GM18508 (cell line): ENCODE results near the gene GALNT2.
A peak's percentile ranks its signal among the peaks of the same experiment; 100 is the strongest.

ENCODE experiments used
- ATAC-seq: cut with Tn5 transposase; IDR thresholded peaks from one replicate; pipeline ENCODE4 v1.9.1; 2021; ENCODE audit warnings: moderate number of reproducible peaks; ENCODE audit not compliant: insufficient read depth, unreplicated experiment

GALNT2 gene

DNA sequence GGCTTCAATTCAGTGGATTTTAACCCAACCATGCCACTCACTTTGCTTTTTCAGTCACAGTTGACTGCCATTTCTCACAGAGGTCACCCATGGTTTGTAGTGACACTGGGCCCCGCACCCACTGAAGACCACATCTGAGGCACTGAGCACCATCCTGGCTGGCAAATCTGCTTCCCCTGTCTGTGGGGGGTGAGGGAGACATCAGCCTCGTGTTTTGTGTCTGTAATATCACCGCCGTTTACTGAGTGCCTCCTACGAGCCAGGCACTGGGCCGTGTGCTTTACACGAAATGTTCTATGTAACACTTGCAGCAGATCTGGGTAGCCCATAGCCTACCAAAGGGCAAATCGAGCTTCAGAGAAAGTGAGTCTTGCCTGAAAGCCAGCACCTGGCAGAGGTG is 197.3 kb downstream of the GALNT2 start:
- ATAC-seq, result no peak

DNA sequence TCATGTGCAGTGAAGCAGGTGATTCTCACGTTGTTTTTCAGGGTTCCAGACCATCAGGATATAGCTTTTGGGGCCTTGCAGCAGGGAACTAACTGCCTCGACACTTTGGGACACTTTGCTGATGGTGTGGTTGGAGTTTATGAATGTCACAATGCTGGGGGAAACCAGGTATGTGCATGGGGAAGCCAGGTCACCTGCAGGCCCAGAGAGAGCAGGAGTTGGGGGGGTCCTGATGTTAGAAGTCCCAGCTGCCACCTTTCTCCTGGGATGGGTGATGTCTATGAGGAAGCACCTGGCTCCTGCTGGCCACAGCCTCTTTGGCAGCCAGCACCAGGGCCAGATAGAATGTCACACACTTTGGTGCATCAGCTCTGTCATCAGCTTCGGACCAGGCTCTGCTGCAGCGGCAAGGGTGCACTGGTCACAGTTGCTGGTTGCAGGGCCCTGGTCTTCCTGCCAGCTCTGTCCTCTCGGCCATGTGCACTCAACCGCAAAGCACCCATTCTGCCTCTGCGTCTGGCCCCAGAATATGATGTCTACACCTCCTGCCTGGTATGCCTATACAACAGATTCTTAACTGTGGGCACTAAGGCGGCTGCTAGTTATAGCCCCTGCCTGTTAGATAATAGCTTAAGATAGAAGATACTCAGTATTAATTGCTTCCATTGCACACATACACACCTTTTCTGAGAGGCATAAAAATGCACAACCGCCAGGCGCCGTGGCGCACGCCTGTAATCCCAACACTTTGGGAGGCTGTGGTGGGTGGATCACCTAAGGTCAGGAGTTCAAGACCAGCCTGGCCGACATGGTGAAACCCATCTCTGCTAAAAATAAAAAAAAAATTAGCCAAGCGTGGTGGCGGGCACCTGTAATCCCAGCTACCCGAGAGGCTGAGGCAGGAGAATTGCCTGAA is 198.4 kb downstream of the GALNT2 start:
- no peak for ATAC-seq

DNA sequence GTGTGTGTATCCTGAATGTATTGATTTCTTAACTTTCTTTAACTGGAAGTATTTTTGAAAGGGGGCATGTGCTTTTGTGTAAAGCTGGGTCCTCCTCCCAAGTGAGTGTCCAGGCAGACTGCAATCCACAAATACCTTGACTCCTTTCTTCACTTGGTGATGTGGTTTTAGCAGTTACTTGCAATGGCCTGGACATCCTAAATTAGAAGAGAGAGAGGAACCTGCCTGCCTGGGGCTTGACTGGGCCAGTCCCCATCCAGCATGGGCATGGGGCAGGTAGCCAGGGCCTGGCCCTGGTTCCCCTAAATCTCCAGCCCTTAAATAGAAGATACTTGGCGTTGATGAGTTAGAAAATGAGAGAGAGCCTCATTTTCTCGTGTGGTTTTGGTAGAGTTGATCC is 199.4 kb downstream of the GALNT2 start:
- ATAC-seq, result no peak

DNA sequence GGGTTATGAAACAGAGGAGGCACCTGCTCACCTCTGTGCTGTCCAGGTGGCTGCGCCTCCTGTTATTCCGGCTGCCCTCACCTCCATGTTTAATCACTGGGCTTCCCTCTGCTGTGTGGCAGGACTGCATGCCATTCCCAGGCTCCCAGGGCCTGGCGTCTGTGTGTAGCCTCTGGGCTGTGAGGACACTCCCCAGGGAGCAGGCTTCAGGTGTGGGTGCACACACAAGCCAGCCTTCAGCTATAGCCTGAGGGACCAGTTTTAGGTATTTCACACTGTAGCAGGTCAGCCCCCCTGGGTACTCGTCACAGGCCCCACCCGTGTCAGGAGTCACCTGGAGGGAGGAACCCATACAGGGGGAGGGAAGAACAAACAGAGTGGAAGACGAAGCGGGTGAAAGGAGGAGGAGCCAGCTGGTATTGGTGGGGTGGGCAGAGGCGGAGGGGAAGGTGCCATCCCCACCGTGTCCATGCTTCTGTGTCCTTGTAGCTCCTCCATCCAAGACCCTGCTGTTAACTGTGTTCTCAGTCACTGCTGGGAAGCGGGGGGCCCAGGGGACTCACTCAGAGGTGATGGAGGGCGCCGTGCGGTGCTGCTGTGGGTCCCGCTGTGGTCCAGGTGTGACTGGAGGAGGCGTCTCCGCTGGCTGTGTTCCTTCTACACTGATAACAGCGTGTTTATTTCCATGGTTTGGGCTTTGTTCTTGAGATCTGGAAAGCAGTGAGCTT is 200.5 kb downstream of the GALNT2 start:
- ATAC-seq, result no peak

DNA sequence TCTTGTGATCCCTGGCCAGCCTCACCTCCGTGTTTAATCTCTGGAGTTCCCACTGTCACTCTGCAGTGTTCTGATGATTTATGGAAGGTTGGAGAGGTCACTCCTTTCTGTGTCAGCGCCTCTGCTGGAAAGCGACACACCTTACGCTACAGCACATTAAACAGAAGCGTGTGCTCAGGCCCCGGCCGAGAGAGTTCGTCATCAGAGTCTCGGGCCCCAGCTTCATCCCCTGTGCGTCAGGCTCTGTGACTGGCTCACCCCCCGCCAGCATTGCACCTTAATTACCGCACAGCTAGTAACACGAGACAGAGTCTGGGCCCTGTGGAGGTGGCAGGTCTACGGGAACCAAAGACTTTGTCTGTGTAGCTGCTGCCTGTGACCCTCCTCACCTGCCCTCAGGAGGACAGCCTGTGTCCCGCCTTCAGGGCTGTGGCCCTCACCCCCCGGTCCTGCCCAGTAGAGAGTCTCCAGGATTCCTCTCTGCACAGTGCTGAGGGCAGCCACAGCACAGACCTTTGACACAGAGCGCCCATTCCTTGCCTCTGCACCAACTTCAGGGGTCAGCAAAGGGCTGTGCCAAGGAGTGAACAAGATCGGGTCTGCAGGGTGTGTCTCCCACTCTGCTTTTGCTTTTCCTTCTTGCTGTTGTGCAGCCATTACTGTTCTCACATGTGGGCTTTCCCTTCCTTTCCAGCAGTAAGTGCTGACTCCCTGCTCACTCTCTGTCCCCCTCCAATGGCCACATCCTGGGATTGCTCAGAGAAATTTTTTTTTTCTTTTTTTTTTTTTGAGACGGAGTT is 201.5 kb downstream of the GALNT2 start:
- no peak for ATAC-seq

DNA sequence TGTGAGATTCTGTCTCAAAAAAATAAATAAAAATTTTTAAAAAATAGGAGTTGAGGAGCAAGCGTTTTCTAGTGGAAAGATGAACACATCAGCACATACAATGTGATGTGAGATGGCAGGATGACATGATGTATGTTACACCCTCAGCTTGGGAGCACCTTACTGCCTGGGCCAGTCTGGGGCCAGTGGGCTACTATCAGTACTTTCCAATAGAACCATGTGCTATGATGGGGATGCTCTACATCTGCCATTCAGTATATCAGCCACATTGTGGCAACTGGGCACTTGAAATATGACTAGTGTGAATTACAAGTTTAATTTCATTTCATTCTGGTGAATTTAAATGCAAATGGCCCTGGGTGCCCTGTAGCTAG is 203.1 kb downstream of the GALNT2 start:
- peak; percentile 8 for ATAC-seq

DNA sequence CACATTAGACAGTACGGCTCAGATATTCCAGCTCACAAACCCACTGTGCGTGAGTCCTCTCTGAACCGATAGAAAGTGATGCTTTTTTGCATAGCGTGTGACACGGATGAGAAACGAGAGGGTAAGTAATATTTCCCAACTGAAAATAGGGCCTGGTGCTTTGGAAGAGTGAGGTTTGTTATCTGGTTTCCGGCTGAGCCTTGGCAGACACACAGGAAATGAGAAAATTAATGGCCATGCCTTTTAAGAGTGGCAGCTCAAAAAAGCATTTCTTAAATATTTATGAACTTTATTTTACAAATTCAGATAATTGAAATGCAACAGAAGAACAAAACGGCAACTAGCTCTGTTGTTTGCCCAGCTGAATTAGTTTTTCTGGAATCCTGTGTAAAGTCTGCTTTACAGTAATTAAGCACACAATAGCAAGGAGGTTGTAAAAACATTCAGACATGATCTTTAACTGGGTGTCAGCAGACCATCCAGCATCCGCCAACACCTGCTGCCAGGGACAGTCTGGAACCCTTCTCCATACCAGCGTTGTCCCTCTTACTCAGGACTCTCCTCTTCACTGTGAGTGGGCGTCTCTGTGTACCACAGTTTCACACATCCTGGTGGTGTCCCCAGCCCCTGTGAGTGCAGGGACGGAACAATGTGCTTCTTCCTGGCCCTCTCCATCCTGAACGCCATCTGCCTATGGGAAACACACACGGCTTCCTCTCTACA is 203.7 kb downstream of the GALNT2 start:
- peak; percentile 42 for ATAC-seq

DNA sequence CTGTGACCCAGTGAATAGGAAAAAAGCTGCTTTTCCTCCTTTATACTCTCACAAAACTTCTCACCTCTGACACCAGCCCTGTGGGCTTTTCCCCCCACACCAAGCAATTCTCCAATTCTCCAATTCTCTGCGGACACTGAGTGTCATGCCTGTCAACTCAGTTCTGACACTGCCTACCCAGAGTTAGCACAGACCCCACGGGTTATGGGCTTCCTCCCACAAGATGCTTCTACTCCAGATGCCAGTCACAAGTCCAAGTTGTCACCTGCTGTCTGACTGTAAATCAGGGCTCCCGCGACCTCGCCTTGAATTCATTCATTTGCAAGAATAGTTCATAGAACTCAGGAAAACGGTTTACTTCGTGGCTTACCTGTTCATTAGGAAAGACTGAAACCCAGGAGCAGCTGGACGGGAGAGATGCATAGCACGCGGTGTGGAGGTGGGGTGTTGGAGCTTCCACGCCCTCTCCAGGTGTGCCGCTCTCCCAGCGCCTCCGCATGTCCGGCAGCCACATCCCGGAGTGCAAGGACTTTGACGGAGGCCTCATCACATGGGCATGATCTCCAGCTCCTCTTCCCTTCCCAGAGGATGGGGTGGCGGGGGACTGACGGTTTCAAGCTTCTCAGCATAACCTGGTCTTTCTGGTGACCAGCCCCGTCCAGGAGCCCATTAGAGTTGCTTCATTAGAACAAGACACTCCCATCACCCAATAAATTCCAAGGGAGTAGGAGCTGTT is 204.4 kb downstream of the GALNT2 start:
- no peak for ATAC-seq

DNA sequence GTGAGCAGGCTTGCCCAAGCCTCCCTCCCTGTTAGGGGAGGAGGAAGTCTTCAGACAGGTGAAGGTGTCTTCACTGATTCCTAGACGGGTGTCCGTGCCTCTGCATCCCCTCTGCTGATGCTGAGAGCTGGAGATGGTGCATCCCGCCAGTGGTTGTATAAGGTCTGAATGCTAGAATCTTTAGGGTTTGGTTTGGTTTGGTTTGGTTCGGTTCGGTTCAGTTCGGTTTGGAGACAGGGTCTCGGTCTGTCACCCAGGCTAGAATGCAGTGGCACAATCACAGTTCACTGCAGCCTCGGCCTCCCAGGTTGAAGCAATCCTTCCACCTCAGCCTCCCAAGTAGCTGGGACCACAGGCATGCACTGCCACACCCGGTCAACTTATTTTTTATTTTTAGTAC is 205.5 kb downstream of the GALNT2 start:
- ATAC-seq, result no peak

DNA sequence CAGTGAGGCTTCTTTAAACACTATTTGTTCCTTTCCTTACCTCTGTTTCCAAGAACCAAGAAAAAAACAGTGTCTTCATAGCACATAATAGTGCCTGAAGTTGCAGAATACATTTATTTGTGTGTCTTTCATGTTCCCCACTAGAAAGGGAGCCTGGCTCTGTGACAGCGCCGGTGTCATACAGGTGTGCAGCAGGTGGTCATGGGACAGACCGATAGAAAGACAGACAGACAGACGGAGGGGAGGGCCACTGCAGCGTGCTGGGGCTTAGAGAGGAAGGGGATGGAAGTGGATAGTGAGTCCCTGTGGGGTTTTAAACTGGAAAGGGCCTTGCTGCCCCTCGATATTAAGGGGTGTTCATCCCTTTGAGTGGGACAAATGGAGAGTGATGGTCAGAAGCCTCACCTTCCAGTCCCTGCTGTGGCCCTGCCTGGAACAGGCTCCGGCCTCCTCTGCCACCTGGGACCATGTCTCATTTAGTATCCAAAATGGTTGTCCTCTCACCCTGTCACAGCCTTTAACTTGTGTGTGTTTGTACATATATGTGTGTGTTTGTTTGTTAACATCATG is 206.2 kb downstream of the GALNT2 start:
- no peak for ATAC-seq

DNA sequence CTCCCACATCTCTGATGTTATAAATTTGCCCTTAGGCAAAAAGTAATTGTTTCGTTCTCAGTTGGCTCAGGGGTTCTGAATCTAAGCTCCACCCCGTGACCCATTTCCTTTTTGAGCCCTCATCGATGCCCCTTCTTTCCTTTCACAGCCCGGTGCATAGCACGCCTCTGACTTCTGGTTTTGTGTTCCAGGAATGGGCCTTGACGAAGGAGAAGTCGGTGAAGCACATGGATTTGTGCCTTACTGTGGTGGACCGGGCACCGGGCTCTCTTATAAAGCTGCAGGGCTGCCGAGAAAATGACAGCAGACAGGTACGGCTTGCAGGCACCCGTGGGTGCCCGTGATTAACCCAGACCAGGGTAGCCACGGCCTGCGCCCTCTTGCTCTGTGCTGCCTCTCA is 207.2 kb downstream of the GALNT2 start:
- no peak for ATAC-seq

DNA sequence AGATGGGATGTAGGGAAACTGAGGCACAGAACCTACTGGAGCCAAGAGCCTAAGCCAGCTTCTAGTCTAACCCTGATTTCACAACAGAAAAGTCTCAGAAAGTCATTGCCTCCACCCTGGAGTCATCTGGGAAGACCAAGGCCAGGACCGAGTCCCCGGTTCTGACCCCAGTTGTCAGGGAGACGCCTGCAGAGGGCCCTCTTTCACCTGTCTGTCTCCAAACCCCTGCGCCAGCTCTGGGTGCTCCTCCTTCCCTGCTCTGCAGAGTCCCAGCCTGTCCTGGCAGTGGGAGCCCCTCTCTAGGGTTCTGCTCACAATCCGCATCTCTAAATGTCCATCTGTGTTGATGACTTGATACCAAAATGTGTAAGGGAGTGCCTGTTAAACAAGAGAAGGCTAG is 209.4 kb downstream of the GALNT2 start:
- ATAC-seq, result no peak

DNA sequence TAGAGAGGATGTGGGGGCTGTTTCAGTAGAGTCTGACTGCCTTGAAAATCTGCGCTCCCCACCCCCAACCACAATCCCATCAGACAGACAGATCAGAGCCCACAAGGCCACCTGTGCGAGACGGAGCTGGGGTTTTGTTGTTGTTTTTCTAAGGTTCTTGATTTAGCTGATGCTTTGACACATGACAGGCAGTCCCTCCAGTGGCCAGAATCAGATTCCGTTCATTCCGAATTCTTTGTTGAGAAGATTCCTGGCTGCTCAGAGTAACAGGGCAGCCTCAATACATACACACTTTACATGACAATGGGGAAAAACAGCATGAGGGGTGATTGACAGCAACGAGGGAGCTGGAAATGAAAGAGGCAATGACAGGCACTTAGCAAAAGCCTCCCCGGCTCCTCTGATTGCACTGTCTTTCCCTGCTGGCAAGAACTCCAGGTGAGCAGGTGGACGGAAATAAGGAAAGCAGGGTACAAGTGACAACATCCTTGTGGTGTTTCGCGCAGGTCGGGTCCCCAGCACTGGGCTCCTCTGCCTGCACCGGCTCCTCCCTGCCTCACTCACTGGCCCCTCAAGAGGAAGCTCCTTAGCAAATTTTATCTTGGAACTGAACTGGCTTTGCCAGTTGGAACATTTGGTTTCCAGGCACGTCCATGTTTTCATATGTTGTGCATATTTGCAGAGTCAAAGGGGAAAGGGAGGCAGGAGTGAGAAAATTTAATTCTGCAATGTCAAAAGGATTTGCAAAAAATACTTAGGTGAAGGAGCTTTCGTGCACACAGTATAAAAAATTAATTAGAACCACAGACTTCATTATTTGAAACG is 210.4 kb downstream of the GALNT2 start:
- ATAC-seq, result no peak

DNA sequence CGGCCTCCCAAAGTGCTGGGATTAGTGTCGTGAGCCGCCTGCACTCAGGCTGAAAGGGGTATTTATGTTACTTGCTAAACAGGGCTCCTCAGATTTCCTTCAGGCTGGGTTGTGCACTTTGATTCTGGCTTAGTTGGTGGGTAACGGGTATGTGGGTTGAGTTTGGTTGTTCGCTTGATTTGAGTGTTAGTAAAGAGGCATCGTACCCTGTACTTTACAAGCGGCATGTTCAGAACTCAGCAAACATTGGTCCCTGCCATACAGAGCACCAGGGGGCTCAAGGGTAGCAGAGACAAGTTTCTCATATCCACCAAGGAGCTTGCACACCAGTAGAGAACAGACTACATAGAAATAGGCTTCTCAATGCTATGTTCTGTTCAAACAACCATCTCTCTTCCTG is 211.3 kb downstream of the GALNT2 start:
- ATAC-seq, result no peak

DNA sequence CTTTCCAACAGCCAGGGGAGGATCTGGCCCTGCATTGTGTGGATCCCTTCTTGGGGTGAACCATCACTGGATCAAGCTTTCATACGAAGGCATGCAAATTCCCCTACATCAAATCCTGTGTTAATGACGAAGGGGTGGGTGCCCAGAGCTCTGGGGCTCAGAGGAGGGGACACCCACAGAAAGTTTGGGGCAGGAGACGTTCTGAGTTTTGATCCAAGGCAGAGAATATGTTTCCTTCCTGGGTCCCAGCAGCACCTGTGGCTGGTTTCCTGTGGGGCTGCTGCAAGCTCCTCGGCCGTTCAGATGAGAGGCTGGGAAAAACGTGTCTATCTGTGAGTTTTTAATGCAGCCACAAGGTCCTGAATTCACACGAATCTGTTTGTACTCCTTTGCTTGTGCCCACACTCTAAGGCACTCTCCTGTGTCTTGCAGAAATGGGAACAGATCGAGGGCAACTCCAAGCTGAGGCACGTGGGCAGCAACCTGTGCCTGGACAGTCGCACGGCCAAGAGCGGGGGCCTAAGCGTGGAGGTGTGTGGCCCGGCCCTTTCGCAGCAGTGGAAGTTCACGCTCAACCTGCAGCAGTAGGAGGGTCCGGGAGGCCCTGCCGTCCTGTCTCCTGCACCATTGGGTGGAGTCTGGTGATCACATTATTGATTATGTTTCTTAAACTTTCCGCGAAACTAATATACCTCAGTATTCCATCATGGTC is 212.0 kb downstream of the GALNT2 start:
- ATAC-seq, result no peak

DNA sequence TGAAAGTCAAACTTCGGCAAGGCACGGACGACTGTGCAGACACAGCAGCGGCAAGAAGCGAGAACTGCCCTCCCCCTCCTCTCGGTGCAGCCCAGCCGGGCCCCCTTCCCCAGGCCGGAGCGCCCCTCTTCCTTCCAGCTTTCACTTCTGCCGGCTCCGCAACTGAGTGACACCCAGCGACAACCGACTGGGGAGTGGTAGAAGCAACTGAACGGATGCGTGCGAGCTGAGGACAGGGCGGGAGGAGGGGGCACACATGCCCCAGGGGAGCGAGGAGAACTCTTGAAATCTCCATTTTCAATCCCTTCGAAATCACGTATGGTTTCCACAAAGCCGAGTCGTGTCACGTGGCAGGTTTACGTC is 212.5 kb downstream of the GALNT2 start:
- ATAC-seq, result no peak

DNA sequence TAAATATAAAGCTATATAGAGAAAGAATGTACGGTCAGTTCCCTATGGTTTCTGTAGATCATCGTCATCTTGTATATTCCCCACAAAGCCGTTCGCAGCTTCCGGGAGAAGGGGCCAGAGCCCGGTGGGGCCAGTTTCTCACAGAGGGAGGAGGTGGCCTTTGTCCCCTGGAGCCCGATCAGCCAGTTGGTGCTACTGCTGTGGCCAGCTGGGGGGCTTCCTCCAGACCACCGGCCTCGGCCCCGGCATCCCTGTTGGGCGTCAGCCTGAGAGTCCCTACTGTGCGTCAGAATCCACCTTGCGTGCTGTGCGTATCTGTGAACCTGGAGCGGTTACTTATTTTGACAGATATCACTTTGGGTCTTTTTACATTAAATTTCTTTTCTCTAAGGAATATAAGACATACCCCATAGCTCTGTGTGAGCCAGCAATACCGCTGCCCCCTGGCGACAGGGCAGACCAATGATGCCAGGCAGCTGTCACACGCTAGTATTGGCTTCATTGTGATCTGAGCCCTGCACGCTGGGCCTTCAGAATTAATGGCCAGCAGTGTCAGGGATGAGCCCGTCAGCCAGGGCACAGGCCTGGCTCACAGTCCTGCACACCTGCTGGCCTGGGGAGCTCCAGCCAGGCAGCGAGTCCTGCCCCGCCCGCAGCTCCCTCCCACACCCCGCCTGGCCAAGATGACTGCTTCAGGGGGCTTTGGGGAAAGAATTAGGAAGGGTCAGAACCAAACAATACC is 213.2 kb downstream of the GALNT2 start:
- ATAC-seq, result no peak
